ENCODE measurements around the gene KITLG.

GRCh38 chr12:88445705-88446394 is 134.4 kb downstream of the KITLG start:
- TF ChIP-seq EP300 (IDR thresholded peaks at IDR 0.05; ENCODE audit: low read depth) (no peak), CTCF (IDR thresholded peaks at IDR 0.05) (no peak), POLR2A (IDR thresholded peaks at IDR 0.05) (no peak), POLR2AphosphoS5 (IDR thresholded peaks at IDR 0.05) (no peak)
